HepG2 (cell line): ENCODE results near the gene TOR1AIP1. TPM values are rescaled to one million over a fixed set of nuclear protein-coding genes. Genes with fewer than 3 reads are reported as not detected.

ENCODE experiments used
- ARHGAP35 ChIP-seq: sonication (generic); formaldehyde crosslinking; IDR thresholded peaks from 2 replicates; pipeline ENCODE4 v1.9.0; 2022; ENCODE audit warnings: mild to moderate bottlenecking, inconsistent platforms, moderate library complexity, missing genetic modification reagents, borderline replicate concordance
- ARNT2 ChIP-seq: sonication (generic); formaldehyde crosslinking; IDR thresholded peaks from 2 replicates; pipeline ENCODE4 v1.8.0; 2022; ENCODE audit warnings: mild to moderate bottlenecking, low read depth, missing genetic modification reagents, moderate library complexity
- BORCS8-MEF2B ChIP-seq: sonication (generic); formaldehyde crosslinking; IDR thresholded peaks from 2 replicates; pipeline ENCODE4 v1.8.0; 2022; ENCODE audit warnings: mild to moderate bottlenecking, missing genetic modification reagents
- CREB1 ChIP-seq, 2 experiments: fragments of 450-650 bp in 1 of 2; IDR thresholded peaks; 2 replicates each; pipeline ENCODE4 v1.6.1; 2016 to 2017; ENCODE audit warnings: control low read depth in 1 of 2, mild to moderate bottlenecking in 1 of 2, missing compliant biosample characterization in 1 of 2, missing genetic modification characterization in 1 of 2
- DR1 ChIP-seq: sonication (generic); formaldehyde crosslinking; IDR thresholded peaks from 2 replicates; pipeline ENCODE4 v1.8.0; 2021; ENCODE audit warnings: mild to moderate bottlenecking, missing genetic modification reagents, inconsistent platforms
- ELF4 ChIP-seq: sonication (generic); formaldehyde crosslinking; IDR thresholded peaks from 2 replicates; pipeline ENCODE4 v1.5.0; 2020; ENCODE audit warnings: missing genetic modification reagents, mild to moderate bottlenecking, moderate library complexity, borderline replicate concordance
- FOSL2 ChIP-seq: sonication (generic); formaldehyde crosslinking; IDR thresholded peaks from 2 replicates; pipeline ENCODE4 v1.4.0; 2020; ENCODE audit warnings: missing genetic modification reagents
- IRX3 ChIP-seq: sonication (generic); formaldehyde crosslinking; IDR thresholded peaks from 2 replicates; pipeline ENCODE4 v1.8.1; 2023; ENCODE audit warnings: mild to moderate bottlenecking, low read depth, missing genetic modification reagents, borderline replicate concordance
- KLF6 ChIP-seq: IDR thresholded peaks from 2 replicates; pipeline ENCODE4 v1.8.0; 2016; ENCODE audit warnings: missing biosample characterization, missing genetic modification reagents
- RAD21 ChIP-seq: fragments of 450-650 bp; formaldehyde crosslinking; IDR thresholded peaks from 2 replicates; pipeline ENCODE4 v1.5.0; 2020; ENCODE audit warnings: mild to moderate bottlenecking
- RARG ChIP-seq: sonication (generic); formaldehyde crosslinking; IDR thresholded peaks from 2 replicates; pipeline ENCODE4 v1.4.0; 2020; ENCODE audit warnings: low read depth, mild to moderate bottlenecking, missing genetic modification reagents
- SRF ChIP-seq: IDR thresholded peaks from 2 replicates; pipeline ENCODE4 v1.6.1; 2011; ENCODE audit warnings: mild to moderate bottlenecking, low read depth, low read length, moderate library complexity
- YEATS2 ChIP-seq: sonication (generic); formaldehyde crosslinking; IDR thresholded peaks from 2 replicates; pipeline ENCODE4 v1.4.0; 2020; ENCODE audit warnings: missing genetic modification reagents, borderline replicate concordance
- ZBTB20 ChIP-seq: sonication (generic); formaldehyde crosslinking; IDR thresholded peaks from 2 replicates; pipeline ENCODE4 v1.8.1; 2023; ENCODE audit warnings: missing genetic modification reagents, low read depth, mild to moderate bottlenecking, borderline replicate concordance
- ZBTB43 ChIP-seq: sonication (generic); formaldehyde crosslinking; conservative IDR thresholded peaks from 2 replicates; pipeline ENCODE4 v1.4.0; 2020; ENCODE audit warnings: missing genetic modification reagents
- ZFP41 ChIP-seq: sonication (generic); formaldehyde crosslinking; IDR thresholded peaks from 2 replicates; pipeline ENCODE4 v1.4.0; 2020; ENCODE audit warnings: mild to moderate bottlenecking, missing genetic modification reagents, borderline replicate concordance
- ZHX1 ChIP-seq: sonication (generic); formaldehyde crosslinking; IDR thresholded peaks from 2 replicates; pipeline ENCODE4 v1.8.1; 2022; ENCODE audit warnings: low read depth, mild to moderate bottlenecking, missing genetic modification reagents
- ZNF329 ChIP-seq: sonication (generic); formaldehyde crosslinking; IDR thresholded peaks from 2 replicates; pipeline ENCODE4 v1.9.0; 2021; ENCODE audit warnings: low read depth, mild to moderate bottlenecking, missing genetic modification reagents
- ZNF441 ChIP-seq: sonication (generic); formaldehyde crosslinking; IDR thresholded peaks from 2 replicates; pipeline ENCODE4 v1.7.0; 2021; ENCODE audit warnings: missing genetic modification reagents, borderline replicate concordance
- ZNF607 ChIP-seq: sonication (generic); formaldehyde crosslinking; IDR thresholded peaks from 2 replicates; pipeline ENCODE4 v1.5.1; 2020; ENCODE audit warnings: missing genetic modification reagents, mild to moderate bottlenecking, borderline replicate concordance
- ZNF691 ChIP-seq: sonication (generic); formaldehyde crosslinking; IDR thresholded peaks from 2 replicates; pipeline ENCODE4 v1.4.0; 2020; ENCODE audit warnings: missing genetic modification reagents, low read depth, mild to moderate bottlenecking, borderline replicate concordance
- ZNF746 ChIP-seq: sonication (generic); formaldehyde crosslinking; IDR thresholded peaks from 2 replicates; pipeline ENCODE4 v1.8.0; 2022; ENCODE audit warnings: mild to moderate bottlenecking, missing genetic modification reagents
- ZSCAN22 ChIP-seq: sonication (generic); formaldehyde crosslinking; IDR thresholded peaks from 2 replicates; pipeline ENCODE4 v1.4.0; 2020; ENCODE audit warnings: mild to moderate bottlenecking, missing genetic modification reagents
- ZZZ3 ChIP-seq: sonication (generic); formaldehyde crosslinking; IDR thresholded peaks from 2 replicates; pipeline ENCODE4 v1.4.0; 2020; ENCODE audit warnings: missing genetic modification reagents, mild to moderate bottlenecking, borderline replicate concordance
- polyA plus RNA-seq, 8 experiments: library from polyadenylated mRNA; depleted of rRNA in 3 of 8; stranded (reverse) in 7 of 8; unstranded in 1 of 8; fragments of >200 nt; fragmentation: Illumina TruSeq in 4 of 8; extraction: Trizol in 4 of 8; gene quantifications; 2 replicates each; pipeline versions ENCODE4 v1.2.1 to v1.2.3, GENCODE V29; 2011 to 2016; ENCODE audit warnings: low read depth in 4 of 8, missing spikeins in 1 of 8, mixed read lengths in 1 of 8; ENCODE audit not compliant: insufficient read depth in 1 of 8
- total RNA-seq, 5 experiments: library from RNA; depleted of rRNA; stranded (reverse); fragments of >200 nt; fragmentation: Illumina TruSeq; extraction: Trizol; gene quantifications; 2 replicates each; pipeline ENCODE4 v1.2.3, GENCODE V29; 2016; ENCODE audit warnings: low read depth in 1 of 5

TOR1AIP1 gene
- total and polyA plus RNA-seq, 2 of the 13 experiments (the other 11 are each of a cell fraction or from before 2014, with no cell fraction given) = 15.6 to 29.0 TPM

- TF ChIP-seq ZNF691 (CRISPR knock-in tag) (peak; percentile 60; the same call in 1 of the 2 replicates), ZHX1 (CRISPR knock-in tag) (peak; percentile 82), ZBTB43 (0 out of 2 replicates have a peak, but pooled peaks have one; percentile 43), BORCS8-MEF2B (CRISPR knock-in tag) (peak; percentile 61), IRX3 (CRISPR knock-in tag) (no peak), ZNF746 (peak; percentile 20), ZNF329 (CRISPR knock-in tag) (no peak; the same call in 1 of the 2 replicates), ARNT2 (CRISPR knock-in tag) (peak; percentile 99), ZZZ3 (CRISPR knock-in tag) (peak; percentile 53; the same call in 1 of the 2 replicates), ZNF607 (CRISPR knock-in tag) (0 out of 2 replicates have a peak, but pooled peaks have one; percentile 38), ZBTB20 (CRISPR knock-in tag) (peak; percentile 51; the same call in 1 of the 2 replicates), ZSCAN22 (CRISPR knock-in tag) (0 out of 2 replicates have a peak, but pooled peaks have one; percentile 34), KLF6 (peak; percentile 88), ARHGAP35 (CRISPR knock-in tag) (peak; percentile 27; the same call in 1 of the 2 replicates), ELF4 (CRISPR knock-in tag) (peak; percentile 72; the same call in 1 of the 2 replicates), SRF (peak; percentile 6; the same call in 1 of the 2 replicates), DR1 (CRISPR knock-in tag) (peak; percentile 57; the same call in 1 of the 2 replicates), RAD21 (no peak; the same call in 1 of the 2 replicates), RARG (peak; percentile 84), FOSL2 (peak; percentile 53; the same call in 1 of the 2 replicates), ZFP41 (CRISPR knock-in tag) (no peak; the same call in 1 of the 2 replicates), CREB1 (IDR thresholded peaks at IDR 0.05) (peak; percentile 68), CREB1 (CRISPR knock-in tag; IDR thresholded peaks at IDR 0.05) (no peak; the same call in 1 of the 2 replicates), ZNF441 (CRISPR knock-in tag) (peak; percentile 62; the same call in 1 of the 2 replicates), YEATS2 (peak; percentile 91)
Measured at GRCh38 chr1:179954493-179955286, 72.6 kb downstream of the TOR1AIP1 start, which contains the start of gene CEP350 (continued).
